ENCODE data around the gene SLC26A6.
A peak's percentile ranks its signal among the peaks of the same experiment; 100 is the strongest.

Gene SLC26A6

GRCh38 chr3:48661501-48662144 lies 26.4 kb upstream of the SLC26A6 start:
- peak overlapping the region; percentile 33 for H3K4me3 ChIP-seq (replicated peaks; ENCODE audit: insufficient read depth, low read length)
- no peak overlapping the region for H3K27ac ChIP-seq (replicated peaks)

GRCh38 chr3:48660800-48661400 lies 25.6 kb upstream of the SLC26A6 start:
- no peak for DNase-seq (ENCODE audit: low read depth in 1 of 2, low spot score in 1 of 2)
- Histone ChIP-seq H3K27me3 (ENCODE audit: insufficient read depth, poor library complexity, severe bottlenecking) (peaks cover 3% of the 10 kb centered on the region), H3K4me3 (replicated peaks; ENCODE audit: insufficient read depth, low read length) (no peak overlapping the region), H3K27ac (replicated peaks) (no peak overlapping the region)
- no peak for TF ChIP-seq GABPA (IDR thresholded peaks at IDR 0.05; ENCODE audit: low read depth)
- TF ChIP-seq REST (IDR thresholded peaks at IDR 0.05; ENCODE audit: insufficient replicate concordance, low read depth), result no peak
- TF ChIP-seq POLR2AphosphoS5 (IDR thresholded peaks at IDR 0.05; ENCODE audit: low read depth), result no peak
- no peak for TF ChIP-seq CTCF (IDR thresholded peaks at IDR 0.05; ENCODE audit: insufficient read depth, low read length)
- no peak for TF ChIP-seq SPI1 (IDR thresholded peaks at IDR 0.05; ENCODE audit: borderline replicate concordance, low read depth)

More at GRCh38 chr3:48661501-48662144, 26.4 kb upstream of the SLC26A6 start:
- peak; percentile 100 for TF ChIP-seq REST (IDR thresholded peaks at IDR 0.05; ENCODE audit: insufficient replicate concordance, low read depth)
- no peak for TF ChIP-seq CTCF (IDR thresholded peaks at IDR 0.05; ENCODE audit: insufficient read depth, low read length)
- no peak for TF ChIP-seq SPI1 (IDR thresholded peaks at IDR 0.05; ENCODE audit: borderline replicate concordance, low read depth)
- DNase-seq (ENCODE audit: low read depth in 1 of 2, low spot score in 1 of 2), result peak; percentile 51 to 67
- peaks cover 3% of the 10 kb centered on the region for H3K27me3 ChIP-seq (ENCODE audit: insufficient read depth, poor library complexity, severe bottlenecking)

GRCh38 chr3:48656841-48657281 lies 21.6 kb upstream of the SLC26A6 start:
- DNase-seq (ENCODE audit: low read depth in 1 of 2, low spot score in 1 of 2), result no peak
- peak overlapping the region; percentile 56; the same call in 1 of the 2 replicates for H3K27ac ChIP-seq (replicated peaks)
- TF ChIP-seq CTCF (IDR thresholded peaks at IDR 0.05; ENCODE audit: insufficient read depth, low read length), result no peak
- no peak for TF ChIP-seq SPI1 (IDR thresholded peaks at IDR 0.05; ENCODE audit: borderline replicate concordance, low read depth)
- no peak for TF ChIP-seq GABPA (IDR thresholded peaks at IDR 0.05; ENCODE audit: low read depth)
- TF ChIP-seq POLR2AphosphoS5 (IDR thresholded peaks at IDR 0.05; ENCODE audit: low read depth), result no peak
- TF ChIP-seq REST (IDR thresholded peaks at IDR 0.05; ENCODE audit: insufficient replicate concordance, low read depth), result no peak
- peaks cover 3% of the 10 kb centered on the region for H3K27me3 ChIP-seq (ENCODE audit: insufficient read depth, poor library complexity, severe bottlenecking)
- no peak overlapping the region for H3K4me3 ChIP-seq (replicated peaks; ENCODE audit: insufficient read depth, low read length)
